ENCODE measurements around the gene DCUN1D2.

The DCUN1D2 gene

DNA sequence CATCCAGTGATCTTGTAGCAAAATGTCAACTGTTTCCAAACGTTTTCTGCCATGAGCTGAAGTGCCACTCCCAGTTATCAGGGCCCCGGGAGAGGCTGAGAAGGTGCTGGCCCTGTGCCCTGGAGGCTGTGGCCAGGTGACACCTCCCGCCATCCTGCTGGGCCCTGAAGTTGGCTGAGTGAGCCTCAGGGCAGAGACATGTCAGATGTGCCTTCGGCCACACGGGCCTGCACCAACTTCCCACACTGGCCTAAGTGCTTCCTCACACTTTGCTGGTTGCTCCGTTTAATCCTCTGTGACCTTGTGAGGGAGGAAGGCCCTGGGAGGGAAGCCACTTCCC lies 42.0 kb downstream of the DCUN1D2 start:
- POLR2A ChIA-PET = no interaction called here
- H3K36me3 ChIP-seq (ENCODE audit: control insufficient read depth in 4 of 4, insufficient read depth in 4 of 4, low read length in 3 of 4) = peaks cover 0 to 5% (median under 1%) of the 10 kb centered on the region in 4 experiments
- no peak for DNase-seq

DNA sequence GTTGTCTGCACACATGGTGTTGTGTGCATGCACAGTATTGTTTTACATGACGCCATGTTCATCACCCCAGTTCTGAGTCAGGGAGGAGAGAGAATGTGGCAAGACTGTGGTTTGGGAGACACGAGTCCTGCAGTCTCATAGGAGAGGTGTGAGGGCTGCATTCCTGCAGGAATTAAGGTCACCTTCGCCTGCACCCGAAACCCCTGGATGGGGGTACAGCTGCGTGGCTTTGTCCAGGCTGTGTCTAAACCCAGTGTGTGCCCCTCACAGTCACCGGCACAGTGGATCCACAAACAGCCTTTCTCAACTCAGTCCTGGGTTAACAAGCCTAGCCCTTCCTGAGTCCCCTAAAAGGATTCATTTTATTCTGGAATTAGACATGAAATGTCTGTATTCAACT lies 42.9 kb downstream of the DCUN1D2 start:
- POLR2A ChIA-PET = no interaction called here
- no peak overlapping the region for H3K4me3 ChIP-seq (ENCODE audit: control insufficient read depth in 1 of 7, extremely low read depth in 1 of 7, insufficient read depth in 4 of 7, low read depth in 2 of 7, low read length in 6 of 7)
- DNase-seq = no peak
- H3K4me1 ChIP-seq (ENCODE audit: control extremely low read depth in 1 of 4, control insufficient read depth in 4 of 4, insufficient read depth in 4 of 4, low read length in 3 of 4) = no peaks in the 10 kb centered on the region
- H3K36me3 ChIP-seq (ENCODE audit: control insufficient read depth in 4 of 4, insufficient read depth in 4 of 4, low read length in 3 of 4) = no peaks in the 10 kb centered on the region
- peaks cover 0 to 2% (median 0%) of the 10 kb centered on the region in 5 experiments for H3K9me3 ChIP-seq (ENCODE audit: control extremely low read depth in 1 of 5, control insufficient read depth in 4 of 5, insufficient read depth in 2 of 5, low read depth in 1 of 5, low read length in 4 of 5)
- no peak overlapping the region for H3K27ac ChIP-seq (ENCODE audit: insufficient read depth in 1 of 2, low read depth in 1 of 2, low read length in 2 of 2, poor library complexity in 1 of 2, severe bottlenecking in 2 of 2)
- WGBS (ENCODE audit: insufficient coverage) = 96% methylated on average over 6 of the region's 6 CpGs
- no peaks in the 10 kb centered on the region for H3K27me3 ChIP-seq (replicated peaks in 2 of 5; ENCODE audit: control insufficient read depth in 4 of 5, insufficient read depth in 5 of 5, low read length in 4 of 5)
- CTCF ChIA-PET = no interaction called here

More for the DNA sequence above, 42.0 kb downstream of the DCUN1D2 start:
- Histone ChIP-seq H3K27ac (ENCODE audit: insufficient read depth in 1 of 2, low read depth in 1 of 2, low read length in 2 of 2, poor library complexity in 1 of 2, severe bottlenecking in 2 of 2) (no peak overlapping the region), H3K4me3 (ENCODE audit: control insufficient read depth in 1 of 7, extremely low read depth in 1 of 7, insufficient read depth in 4 of 7, low read depth in 2 of 7, low read length in 6 of 7) (no peak overlapping the region), H3K9me3 (ENCODE audit: control extremely low read depth in 1 of 5, control insufficient read depth in 4 of 5, insufficient read depth in 2 of 5, low read depth in 1 of 5, low read length in 4 of 5) (no peaks in the 10 kb centered on the region), H3K4me1 (ENCODE audit: control extremely low read depth in 1 of 4, control insufficient read depth in 4 of 4, insufficient read depth in 4 of 4, low read length in 3 of 4) (no peaks in the 10 kb centered on the region), H3K27me3 (replicated peaks in 2 of 5; ENCODE audit: control insufficient read depth in 4 of 5, insufficient read depth in 5 of 5, low read length in 4 of 5) (no peaks in the 10 kb centered on the region)
- WGBS (ENCODE audit: insufficient coverage) = 52% methylated on average over 3 of the region's 6 CpGs
- CTCF ChIA-PET = interaction anchor here (0.6 kb wide), 1 partner anchor 135 kb away, joined by 6 read pairs; no protein-coding TSS in a partner anchor

DNA sequence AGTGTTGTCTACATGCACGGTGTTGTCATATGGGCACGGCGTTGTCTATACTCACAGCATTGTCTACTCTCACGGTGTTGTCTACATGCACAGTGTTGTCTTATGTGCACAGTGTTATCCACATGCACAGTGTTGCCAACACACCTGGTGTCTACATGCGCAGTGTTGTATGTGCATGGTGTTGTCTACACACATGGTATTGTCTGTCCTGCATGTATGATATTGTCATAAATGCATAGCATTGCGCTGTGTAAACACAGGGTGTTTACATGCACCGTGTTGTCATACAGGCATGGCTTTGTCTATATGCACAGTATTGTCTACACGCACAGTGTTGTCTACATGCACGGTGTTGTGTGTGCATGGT lies 44.0 kb downstream of the DCUN1D2 start:
- no peak overlapping the region for H3K27ac ChIP-seq (ENCODE audit: insufficient read depth in 1 of 2, low read depth in 1 of 2, low read length in 2 of 2, poor library complexity in 1 of 2, severe bottlenecking in 2 of 2)
- CTCF ChIA-PET = no interaction called here
- WGBS (ENCODE audit: insufficient coverage) = 96% methylated on average over 8 of the region's 9 CpGs

DNA sequence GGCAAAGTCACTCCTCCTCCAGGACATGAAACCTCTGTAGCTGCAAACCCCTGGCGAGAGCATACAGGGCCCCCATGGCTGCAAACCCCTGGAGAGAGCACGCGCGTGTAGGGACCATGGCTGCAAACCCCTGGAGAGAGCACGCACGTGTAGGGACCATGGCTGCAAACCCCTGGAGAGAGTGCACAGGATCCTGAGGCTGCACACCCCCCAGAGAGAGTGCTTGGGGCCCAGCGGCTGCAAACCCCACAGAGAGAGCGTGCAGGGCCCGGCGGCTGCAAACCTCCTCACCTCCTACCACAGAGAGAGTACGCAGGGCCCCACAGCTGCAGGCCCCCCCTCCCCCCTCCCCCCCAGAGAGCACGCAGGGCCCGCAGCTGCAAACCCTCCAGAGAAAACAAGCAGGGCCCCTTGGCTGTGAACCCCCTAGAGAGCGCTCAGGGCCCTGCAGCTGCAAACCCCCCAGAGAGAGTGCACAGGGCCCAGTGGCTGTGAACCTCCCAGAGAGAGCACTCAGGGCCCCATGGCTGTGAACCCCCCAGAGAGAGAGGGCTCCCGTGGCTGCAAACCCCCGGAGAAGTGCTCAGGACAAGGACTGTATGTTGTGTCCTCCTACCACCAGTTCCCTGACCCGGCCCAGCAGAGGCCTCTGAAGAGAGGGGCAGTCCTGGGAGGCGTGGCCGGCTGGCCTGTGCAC lies 44.6 kb downstream of the DCUN1D2 start:
- H3K4me3 ChIP-seq (ENCODE audit: control insufficient read depth in 1 of 7, extremely low read depth in 1 of 7, insufficient read depth in 4 of 7, low read depth in 2 of 7, low read length in 6 of 7) = no peak overlapping the region
- H3K9me3 ChIP-seq (ENCODE audit: control extremely low read depth in 1 of 5, control insufficient read depth in 4 of 5, insufficient read depth in 2 of 5, low read depth in 1 of 5, low read length in 4 of 5) = peaks cover 0 to 11% (median 4%) of the 10 kb centered on the region in 5 experiments
- CTCF ChIA-PET = no interaction called here
- H3K36me3 ChIP-seq (ENCODE audit: control insufficient read depth in 4 of 4, insufficient read depth in 4 of 4, low read length in 3 of 4) = peaks cover 0 to 2% (median 0%) of the 10 kb centered on the region in 4 experiments
- H3K27ac ChIP-seq (ENCODE audit: insufficient read depth in 1 of 2, low read depth in 1 of 2, low read length in 2 of 2, poor library complexity in 1 of 2, severe bottlenecking in 2 of 2) = no peak overlapping the region
- no peaks in the 10 kb centered on the region for H3K27me3 ChIP-seq (replicated peaks in 2 of 5; ENCODE audit: control insufficient read depth in 4 of 5, insufficient read depth in 5 of 5, low read length in 4 of 5)
- 94% methylated on average over 13 of the region's 19 CpGs for WGBS (ENCODE audit: insufficient coverage)
- POLR2A ChIA-PET = no interaction called here
- no peaks in the 10 kb centered on the region for H3K4me1 ChIP-seq (ENCODE audit: control extremely low read depth in 1 of 4, control insufficient read depth in 4 of 4, insufficient read depth in 4 of 4, low read length in 3 of 4)
- DNase-seq = peak in 2 of 3 donors; percentile 19 to 24

More for the DNA sequence above, 44.0 kb downstream of the DCUN1D2 start:
- Histone ChIP-seq H3K36me3 (ENCODE audit: control insufficient read depth in 4 of 4, insufficient read depth in 4 of 4, low read length in 3 of 4) (peaks cover 0 to 2% (median 0%) of the 10 kb centered on the region in 4 experiments), H3K4me1 (ENCODE audit: control extremely low read depth in 1 of 4, control insufficient read depth in 4 of 4, insufficient read depth in 4 of 4, low read length in 3 of 4) (no peaks in the 10 kb centered on the region), H3K9me3 (ENCODE audit: control extremely low read depth in 1 of 5, control insufficient read depth in 4 of 5, insufficient read depth in 2 of 5, low read depth in 1 of 5, low read length in 4 of 5) (peaks cover 0 to 11% (median 4%) of the 10 kb centered on the region in 5 experiments), H3K27me3 (replicated peaks in 2 of 5; ENCODE audit: control insufficient read depth in 4 of 5, insufficient read depth in 5 of 5, low read length in 4 of 5) (no peaks in the 10 kb centered on the region), H3K4me3 (ENCODE audit: control insufficient read depth in 1 of 7, extremely low read depth in 1 of 7, insufficient read depth in 4 of 7, low read depth in 2 of 7, low read length in 6 of 7) (no peak overlapping the region)
- DNase-seq = no peak
- POLR2A ChIA-PET = no interaction called here

DNA sequence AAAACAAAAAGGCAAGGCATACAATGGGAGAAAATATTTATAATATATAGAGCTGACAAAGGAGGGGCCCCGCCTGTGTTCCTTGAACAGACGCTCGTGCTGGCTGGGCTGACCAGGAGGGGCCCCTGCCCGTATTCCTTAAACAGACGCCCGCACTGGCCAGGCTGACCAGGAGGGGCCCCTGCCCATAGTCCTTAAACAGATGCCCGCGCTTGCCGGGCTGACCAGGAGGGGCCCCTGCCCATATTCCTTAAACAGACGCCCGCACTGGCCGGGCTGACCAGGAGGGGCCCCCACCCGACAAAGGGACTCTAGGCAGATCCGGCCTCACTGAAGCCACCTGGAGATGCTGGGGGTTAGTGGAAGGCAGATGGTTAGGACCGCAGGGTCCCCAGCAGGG lies 46.5 kb downstream of the DCUN1D2 start:
- no peak for DNase-seq
- Histone ChIP-seq H3K36me3 (ENCODE audit: control insufficient read depth in 4 of 4, insufficient read depth in 4 of 4, low read length in 3 of 4) (peaks cover 0 to 2% (median 0%) of the 10 kb centered on the region in 4 experiments), H3K4me3 (ENCODE audit: control insufficient read depth in 1 of 7, extremely low read depth in 1 of 7, insufficient read depth in 4 of 7, low read depth in 2 of 7, low read length in 6 of 7) (no peak overlapping the region), H3K27me3 (replicated peaks in 2 of 5; ENCODE audit: control insufficient read depth in 4 of 5, insufficient read depth in 5 of 5, low read length in 4 of 5) (no peaks in the 10 kb centered on the region), H3K4me1 (ENCODE audit: control extremely low read depth in 1 of 4, control insufficient read depth in 4 of 4, insufficient read depth in 4 of 4, low read length in 3 of 4) (no peaks in the 10 kb centered on the region), H3K9me3 (ENCODE audit: control extremely low read depth in 1 of 5, control insufficient read depth in 4 of 5, insufficient read depth in 2 of 5, low read depth in 1 of 5, low read length in 4 of 5) (peaks cover 0 to 11% (median 4%) of the 10 kb centered on the region in 5 experiments), H3K27ac (ENCODE audit: insufficient read depth in 1 of 2, low read depth in 1 of 2, low read length in 2 of 2, poor library complexity in 1 of 2, severe bottlenecking in 2 of 2) (no peak overlapping the region)
- 95% methylated on average over 15 of the region's 15 CpGs for WGBS (ENCODE audit: insufficient coverage)
- ChIA-PET CTCF (interaction anchor here (1.0 kb wide), 1 partner anchor 14 kb away, joined by 4 read pairs; no protein-coding TSS in a partner anchor), POLR2A (no interaction called here)

DNA sequence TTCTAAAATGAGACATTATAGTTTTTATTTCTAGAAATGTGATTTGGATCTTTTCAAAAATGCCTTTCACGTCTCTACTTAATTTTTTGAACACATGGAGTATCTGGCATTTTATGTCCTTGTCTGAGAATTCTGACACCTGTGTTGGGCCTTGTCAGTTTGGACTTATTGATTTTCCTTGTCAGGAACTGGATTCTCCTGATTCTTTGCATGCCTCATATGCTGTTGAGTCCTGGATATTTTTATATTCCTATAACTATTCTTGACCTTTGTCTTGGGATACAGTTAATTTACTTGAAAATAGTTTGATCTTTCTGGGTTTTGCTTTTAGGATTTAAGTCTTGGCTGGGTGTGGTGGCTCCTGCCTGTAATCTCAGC lies 47.5 kb downstream of the DCUN1D2 start:
- no CpG with 5 or more reads among the region's 1 CpG for WGBS (ENCODE audit: insufficient coverage)

DNA sequence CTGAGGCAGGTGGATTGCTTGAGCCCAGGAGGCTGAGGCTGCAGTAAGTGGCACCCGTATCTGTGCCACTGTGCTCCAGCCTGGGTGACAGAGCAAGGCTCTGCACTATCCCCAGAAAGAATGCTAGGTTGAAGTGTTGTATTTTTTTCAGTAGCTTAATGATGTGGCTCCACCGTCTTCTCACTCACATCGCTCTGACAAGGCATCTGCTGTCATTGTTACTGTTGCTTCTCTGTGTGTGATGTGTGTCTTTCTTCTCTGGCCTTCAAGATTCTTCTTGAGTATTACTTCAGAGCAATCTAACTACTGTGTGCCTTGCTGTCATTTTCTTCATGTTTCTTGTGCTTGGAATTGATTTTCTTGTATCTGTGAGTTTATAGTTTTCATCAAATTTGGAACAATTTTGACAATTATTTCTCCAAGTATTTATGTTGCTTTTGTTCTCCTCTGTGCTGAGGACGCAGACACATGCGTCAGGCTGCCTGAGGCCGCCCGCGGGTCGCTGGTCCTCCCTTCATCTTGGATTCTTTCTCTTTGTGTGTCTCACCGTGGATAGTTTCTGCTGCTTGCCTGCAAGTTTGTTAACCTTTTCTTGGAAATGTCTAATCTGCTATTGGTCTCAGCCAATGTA lies 48.0 kb downstream of the DCUN1D2 start:
- 99% methylated on average over 8 of the region's 10 CpGs for WGBS (ENCODE audit: insufficient coverage)
- Histone ChIP-seq H3K27me3 (replicated peaks in 2 of 5; ENCODE audit: control insufficient read depth in 4 of 5, insufficient read depth in 5 of 5, low read length in 4 of 5) (no peaks in the 10 kb centered on the region), H3K36me3 (ENCODE audit: control insufficient read depth in 4 of 4, insufficient read depth in 4 of 4, low read length in 3 of 4) (peaks cover 0 to 2% (median 0%) of the 10 kb centered on the region in 4 experiments), H3K4me1 (ENCODE audit: control extremely low read depth in 1 of 4, control insufficient read depth in 4 of 4, insufficient read depth in 4 of 4, low read length in 3 of 4) (no peaks in the 10 kb centered on the region), H3K9me3 (ENCODE audit: control extremely low read depth in 1 of 5, control insufficient read depth in 4 of 5, insufficient read depth in 2 of 5, low read depth in 1 of 5, low read length in 4 of 5) (peaks cover 0 to 11% (median 4%) of the 10 kb centered on the region in 5 experiments), H3K4me3 (ENCODE audit: control insufficient read depth in 1 of 7, extremely low read depth in 1 of 7, insufficient read depth in 4 of 7, low read depth in 2 of 7, low read length in 6 of 7) (no peak overlapping the region), H3K27ac (ENCODE audit: insufficient read depth in 1 of 2, low read depth in 1 of 2, low read length in 2 of 2, poor library complexity in 1 of 2, severe bottlenecking in 2 of 2) (no peak overlapping the region)
- DNase-seq = no peak
- ChIA-PET CTCF (no interaction called here), POLR2A (no interaction called here)

More for the DNA sequence above, 47.5 kb downstream of the DCUN1D2 start:
- Histone ChIP-seq H3K27me3 (replicated peaks in 2 of 5; ENCODE audit: control insufficient read depth in 4 of 5, insufficient read depth in 5 of 5, low read length in 4 of 5) (no peaks in the 10 kb centered on the region), H3K27ac (ENCODE audit: insufficient read depth in 1 of 2, low read depth in 1 of 2, low read length in 2 of 2, poor library complexity in 1 of 2, severe bottlenecking in 2 of 2) (no peak overlapping the region), H3K4me1 (ENCODE audit: control extremely low read depth in 1 of 4, control insufficient read depth in 4 of 4, insufficient read depth in 4 of 4, low read length in 3 of 4) (no peaks in the 10 kb centered on the region), H3K36me3 (ENCODE audit: control insufficient read depth in 4 of 4, insufficient read depth in 4 of 4, low read length in 3 of 4) (peaks cover 0 to 2% (median 0%) of the 10 kb centered on the region in 4 experiments), H3K4me3 (ENCODE audit: control insufficient read depth in 1 of 7, extremely low read depth in 1 of 7, insufficient read depth in 4 of 7, low read depth in 2 of 7, low read length in 6 of 7) (no peak overlapping the region), H3K9me3 (ENCODE audit: control extremely low read depth in 1 of 5, control insufficient read depth in 4 of 5, insufficient read depth in 2 of 5, low read depth in 1 of 5, low read length in 4 of 5) (peaks cover 0 to 11% (median 4%) of the 10 kb centered on the region in 5 experiments)
- DNase-seq = no peak
- CTCF ChIA-PET = no interaction called here
- POLR2A ChIA-PET = no interaction called here

Data from common myeloid progenitor, CD34-positive (primary cell).